Amniotic epithelial cell (primary cell): ENCODE measurements around the gene SERPINC1.
"Not testable (repeated sequence)": the region's sequence is repeated elsewhere in the genome, so short reads cannot be mapped to it uniquely, and the experiment has no call there.

Experiments used
- DNase-seq: peaks from one replicate; pipeline ENCODE4 v3.0.0-alpha.2; 2010; ENCODE audit warnings: low read depth

SERPINC1 gene

DNA sequence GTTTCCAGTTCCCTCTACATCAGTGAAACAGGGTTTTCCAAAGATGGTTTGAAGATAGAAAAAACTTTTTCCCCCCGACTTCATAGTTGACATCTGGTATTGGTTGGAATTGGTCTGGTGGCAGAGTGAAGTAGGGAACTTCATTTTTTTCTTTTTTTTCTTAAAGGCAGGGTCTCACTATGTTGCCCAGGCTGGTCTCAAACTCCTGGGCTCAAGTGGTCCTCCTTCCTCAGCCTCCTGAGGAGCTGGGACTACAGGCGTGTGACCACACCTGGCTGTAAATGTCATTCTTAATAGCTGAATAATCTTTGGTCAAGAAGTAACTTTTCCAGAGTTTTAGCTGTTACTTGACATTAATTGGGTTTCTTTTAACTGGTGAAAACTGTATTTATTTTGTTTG lies 27.2 kb downstream of the SERPINC1 start:
- DNase-seq, result no peak

DNA sequence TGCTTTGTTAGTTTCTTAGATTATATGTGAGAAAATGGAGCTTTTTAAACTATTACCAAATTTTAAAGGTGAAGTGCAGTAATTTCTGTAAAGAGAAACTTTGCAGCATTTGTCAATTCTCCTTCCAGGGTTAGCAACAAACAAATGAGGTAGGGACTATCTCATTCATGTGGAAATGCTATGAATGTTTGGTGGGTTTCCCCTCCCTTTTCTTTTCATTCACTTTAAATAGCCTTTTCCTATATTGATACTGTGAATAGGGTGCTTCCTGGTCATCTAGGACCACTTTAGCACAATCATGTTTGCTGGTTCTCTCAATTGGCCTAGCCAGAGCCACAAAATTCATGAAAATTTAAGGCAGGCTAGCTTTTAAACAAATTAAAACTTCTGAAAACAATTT lies 28.4 kb downstream of the SERPINC1 start:
- DNase-seq, result no peak

DNA sequence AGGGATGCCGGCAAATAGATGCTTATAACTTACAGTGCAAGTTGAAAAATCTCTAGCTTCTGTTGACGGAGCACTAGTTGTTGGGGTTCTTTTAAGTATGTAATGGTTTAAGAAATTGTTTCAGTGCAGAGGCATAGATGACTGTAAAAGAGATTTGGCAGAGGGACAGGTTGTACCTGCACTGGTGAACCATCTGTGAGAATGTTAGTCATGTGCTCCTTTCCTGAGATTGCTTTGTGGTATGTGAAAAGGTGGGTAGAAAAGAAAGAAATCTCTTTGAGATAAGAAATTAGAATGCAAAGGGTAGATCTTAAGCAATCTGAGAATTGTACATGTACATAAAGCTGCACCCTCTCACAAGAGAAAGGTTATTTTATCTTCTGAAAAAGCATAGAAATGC lies 29.5 kb downstream of the SERPINC1 start:
- DNase-seq, result no peak

DNA sequence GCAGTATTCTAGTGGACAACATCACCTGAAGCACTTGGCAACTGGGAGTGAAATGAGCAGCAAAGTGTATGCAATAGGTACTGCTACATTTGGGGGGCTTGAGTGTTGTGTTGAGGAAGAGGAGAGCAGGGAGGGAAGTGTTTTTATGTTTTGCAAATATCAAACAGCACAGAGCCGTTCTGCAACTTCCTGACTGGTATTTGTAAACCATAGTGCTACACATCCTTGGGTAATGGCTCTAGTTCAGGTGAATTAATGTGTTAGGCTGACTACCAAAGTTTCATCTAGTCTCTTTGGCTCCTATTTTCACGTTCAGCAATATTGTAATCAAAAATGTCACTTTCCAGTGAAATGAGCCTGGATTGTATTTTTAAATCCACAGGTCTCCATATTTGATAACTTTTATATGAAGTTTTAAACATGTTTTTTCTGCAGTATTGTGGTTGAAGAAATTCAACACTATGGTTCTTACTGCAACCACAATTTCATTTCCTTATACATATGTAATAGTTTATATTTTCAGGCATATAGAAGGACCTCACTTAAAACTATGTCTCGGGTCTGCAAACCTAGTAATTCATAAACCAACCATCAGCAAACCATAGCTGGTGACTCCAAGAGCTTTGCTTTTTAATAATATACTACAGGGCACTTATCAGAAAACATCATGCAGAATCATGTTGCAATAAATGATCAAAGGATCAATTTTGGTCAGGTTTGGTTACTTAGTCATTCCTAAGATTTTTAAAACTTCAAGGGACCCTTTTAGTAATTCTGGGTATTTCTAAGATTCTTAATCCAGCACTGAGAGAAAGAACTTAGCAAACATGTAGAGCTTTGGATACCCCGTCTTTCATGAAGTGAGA lies 30.1 kb downstream of the SERPINC1 start:
- no peak for DNase-seq

DNA sequence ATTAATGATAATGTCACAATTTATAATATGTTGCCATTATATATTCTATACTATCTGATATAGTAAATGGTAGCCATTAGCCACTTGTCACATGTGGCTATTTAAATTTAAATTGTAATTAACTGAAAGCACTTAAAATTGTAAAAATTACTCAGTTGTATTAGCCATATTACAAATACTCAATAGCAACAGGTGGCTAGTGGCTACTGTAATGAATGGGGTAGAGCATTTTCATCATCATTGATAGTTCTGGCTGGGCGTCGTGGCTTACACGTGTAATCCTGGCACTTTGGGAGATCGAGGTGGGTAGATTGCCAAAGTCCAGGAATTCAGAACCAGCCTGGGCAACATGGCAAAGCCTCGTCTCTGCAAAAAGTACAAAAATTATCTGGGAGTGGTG lies 32.4 kb downstream of the SERPINC1 start:
- DNase-seq, result no peak

DNA sequence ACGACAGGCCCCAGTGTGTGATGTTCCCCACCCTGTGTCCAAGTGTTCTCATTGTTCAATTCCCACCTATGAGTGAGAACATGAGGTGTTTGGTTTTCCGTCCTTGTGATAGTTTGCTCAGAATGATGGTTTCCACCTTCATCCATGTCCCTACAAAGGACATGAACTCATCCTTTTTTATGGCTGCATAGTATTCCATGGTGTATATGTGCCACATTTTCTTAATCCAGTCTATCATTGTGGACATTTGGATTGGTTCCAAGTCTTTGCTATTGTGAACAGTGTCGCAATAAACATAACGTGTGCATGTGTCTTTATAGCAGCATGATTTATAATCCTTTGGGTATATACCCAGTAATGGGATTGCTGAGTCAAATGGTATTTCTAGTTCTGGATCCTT lies 36.0 kb downstream of the SERPINC1 start:
- not testable (repeated sequence) for DNase-seq

DNA sequence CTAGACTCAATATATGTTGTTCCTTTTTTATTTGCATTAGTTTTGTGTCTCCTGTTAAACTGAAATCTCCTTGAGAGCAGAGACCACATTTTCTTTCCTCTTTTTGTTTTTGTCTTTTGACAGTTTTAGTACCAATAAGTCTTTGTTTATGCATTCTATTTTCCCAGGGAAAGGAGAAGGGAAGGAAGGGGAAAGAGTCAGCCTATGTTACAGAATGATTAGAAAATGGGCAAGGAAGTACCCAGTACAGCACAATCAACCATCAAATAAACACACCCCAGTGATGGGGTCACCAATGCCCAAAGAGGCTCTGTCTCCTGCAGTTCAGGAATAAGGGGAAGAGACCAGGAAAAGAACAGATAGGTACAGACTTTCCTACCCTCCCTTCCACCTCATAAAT lies 38.9 kb downstream of the SERPINC1 start:
- DNase-seq, result no peak

DNA sequence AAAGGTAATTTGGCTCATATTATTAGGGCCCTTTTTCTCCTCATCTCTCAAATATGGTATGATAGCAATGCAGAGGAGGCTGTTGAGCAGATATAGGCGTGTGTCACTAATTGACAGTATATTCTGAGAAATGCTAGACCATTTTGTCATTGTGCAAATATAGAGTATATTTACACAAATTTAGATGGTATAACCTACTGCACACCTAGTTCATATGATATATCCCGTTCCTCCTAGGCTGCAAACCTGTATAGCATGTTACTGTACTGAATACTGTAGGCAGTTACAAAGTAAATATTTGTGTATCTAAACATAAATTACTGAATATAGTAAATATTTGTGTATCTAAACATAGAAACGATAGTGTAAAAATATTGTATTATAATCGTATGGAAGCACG lies 40.4 kb downstream of the SERPINC1 start:
- no peak for DNase-seq

DNA sequence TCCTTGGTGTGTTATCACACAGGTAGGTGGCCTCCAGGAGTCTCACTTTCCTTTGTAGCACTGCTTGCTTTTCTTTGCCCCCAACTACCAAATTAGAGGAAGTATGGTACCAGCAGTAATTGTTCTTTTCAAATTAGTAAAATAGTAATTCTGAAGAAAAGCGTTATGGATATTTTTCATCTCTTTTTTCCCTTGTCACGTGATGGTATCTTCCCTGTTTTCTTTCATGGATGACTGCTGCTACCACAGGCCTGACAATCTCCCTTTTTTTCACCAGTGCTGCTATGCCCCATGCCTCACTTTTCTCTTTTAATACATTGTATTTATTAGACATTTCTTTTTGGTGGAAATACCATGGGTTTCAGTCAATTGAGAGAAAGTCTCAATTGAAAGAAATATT lies 45.6 kb downstream of the SERPINC1 start:
- no peak for DNase-seq

DNA sequence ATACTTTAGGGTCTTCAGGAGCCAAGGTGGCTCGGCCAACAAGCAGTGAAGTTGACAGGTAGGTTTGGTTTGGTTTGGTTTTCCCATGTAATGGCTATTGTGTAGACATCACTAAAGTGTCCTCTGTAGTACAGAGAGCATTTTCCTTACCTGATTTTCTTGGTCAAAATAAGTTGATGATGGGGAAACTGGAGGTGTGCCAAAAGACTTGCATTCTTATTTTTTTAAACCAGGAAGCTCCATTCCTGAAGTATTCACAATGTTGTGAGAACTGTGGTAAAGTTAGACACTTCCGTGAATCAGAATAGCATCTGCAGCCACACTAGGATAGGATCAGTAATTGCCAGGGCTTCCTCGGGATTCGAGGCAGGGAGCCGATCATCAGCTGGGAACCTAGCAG lies 46.0 kb downstream of the SERPINC1 start:
- no peak for DNase-seq

DNA sequence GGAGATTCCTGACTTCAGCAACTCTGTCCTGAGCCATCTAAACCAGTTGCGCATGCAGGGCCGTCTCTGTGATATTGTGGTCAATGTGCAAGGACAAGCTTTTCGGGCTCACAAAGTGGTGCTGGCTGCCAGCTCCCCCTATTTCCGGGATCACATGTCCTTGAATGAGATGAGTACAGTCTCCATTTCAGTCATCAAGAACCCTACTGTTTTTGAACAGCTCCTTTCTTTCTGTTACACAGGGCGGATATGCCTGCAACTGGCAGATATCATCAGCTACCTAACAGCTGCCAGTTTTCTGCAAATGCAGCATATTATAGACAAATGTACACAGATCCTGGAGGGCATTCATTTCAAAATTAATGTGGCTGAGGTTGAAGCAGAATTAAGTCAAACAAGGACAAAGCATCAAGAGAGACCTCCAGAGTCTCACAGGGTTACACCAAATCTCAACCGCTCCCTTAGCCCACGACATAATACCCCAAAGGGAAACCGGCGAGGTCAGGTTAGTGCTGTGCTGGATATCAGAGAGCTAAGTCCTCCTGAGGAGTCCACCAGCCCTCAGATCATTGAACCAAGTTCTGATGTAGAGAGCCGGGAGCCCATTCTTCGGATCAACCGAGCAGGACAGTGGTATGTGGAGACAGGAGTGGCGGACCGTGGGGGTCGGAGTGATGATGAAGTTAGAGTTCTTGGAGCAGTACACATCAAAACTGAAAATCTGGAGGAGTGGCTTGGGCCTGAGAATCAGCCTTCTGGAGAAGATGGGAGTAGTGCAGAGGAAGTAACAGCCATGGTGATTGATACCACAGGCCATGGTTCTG lies 46.7 kb downstream of the SERPINC1 start:
- no peak for DNase-seq

DNA sequence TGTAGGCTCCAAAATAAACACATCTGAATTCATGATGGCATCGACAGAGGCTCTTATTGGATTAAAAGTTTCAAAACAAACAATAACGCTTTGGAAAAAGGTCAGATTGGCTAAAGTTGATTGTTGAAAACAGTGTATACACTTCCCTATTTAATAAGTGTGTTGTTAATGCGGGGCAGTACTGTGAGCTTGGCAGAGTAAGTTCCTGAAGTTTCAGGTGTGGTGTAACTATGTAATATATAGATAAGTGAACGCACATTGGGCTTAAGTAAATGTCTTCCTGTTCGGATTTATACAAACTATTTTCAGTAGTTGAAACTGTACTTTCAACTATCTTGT lies 48.1 kb downstream of the SERPINC1 start:
- no peak for DNase-seq

DNA sequence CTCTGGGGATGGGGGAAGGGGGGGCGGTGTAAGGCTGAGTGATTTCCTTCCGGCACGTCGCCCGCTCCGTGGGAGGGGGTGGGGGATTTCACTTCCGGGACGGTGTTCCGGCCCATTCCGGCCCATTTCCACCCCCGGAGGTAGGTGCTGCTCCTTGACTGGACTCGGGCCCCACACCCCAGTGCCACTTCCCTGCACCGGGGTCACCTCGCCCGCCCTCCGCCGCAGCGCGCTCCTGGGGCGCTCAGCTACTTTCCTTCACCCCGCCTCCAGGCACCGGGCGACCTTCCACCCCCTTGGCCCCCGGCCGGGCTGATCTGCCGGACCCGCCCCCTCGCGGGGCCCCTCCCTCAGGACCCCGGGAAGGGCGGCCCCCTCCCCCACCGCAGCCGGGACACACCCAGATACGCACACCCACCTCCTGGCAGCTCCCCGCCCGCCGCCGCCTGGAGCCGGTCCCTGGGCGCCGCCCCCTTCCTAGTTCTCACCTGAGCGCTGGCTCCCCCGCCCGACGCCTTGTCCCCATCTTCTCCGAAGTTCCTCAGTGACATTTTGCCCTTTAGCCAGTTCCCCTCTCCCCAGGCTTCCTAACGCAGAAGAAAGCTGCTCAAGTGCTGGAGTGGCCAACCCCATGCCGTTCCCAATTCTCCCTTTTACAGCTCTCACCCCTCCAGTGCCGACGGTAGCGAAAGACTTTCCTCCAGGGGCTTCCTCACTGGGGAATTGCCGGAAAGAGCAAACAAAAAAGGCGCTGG lies 48.7 kb downstream of the SERPINC1 start, which contains the start of gene ZBTB37:
Gene ZBTB37, plus strand, starts transcription at position 115 of the 755 bp plus-strand sequence. CDS start 1,846 bp downstream, outside the sequence.
- peak; percentile 37 for DNase-seq

DNA sequence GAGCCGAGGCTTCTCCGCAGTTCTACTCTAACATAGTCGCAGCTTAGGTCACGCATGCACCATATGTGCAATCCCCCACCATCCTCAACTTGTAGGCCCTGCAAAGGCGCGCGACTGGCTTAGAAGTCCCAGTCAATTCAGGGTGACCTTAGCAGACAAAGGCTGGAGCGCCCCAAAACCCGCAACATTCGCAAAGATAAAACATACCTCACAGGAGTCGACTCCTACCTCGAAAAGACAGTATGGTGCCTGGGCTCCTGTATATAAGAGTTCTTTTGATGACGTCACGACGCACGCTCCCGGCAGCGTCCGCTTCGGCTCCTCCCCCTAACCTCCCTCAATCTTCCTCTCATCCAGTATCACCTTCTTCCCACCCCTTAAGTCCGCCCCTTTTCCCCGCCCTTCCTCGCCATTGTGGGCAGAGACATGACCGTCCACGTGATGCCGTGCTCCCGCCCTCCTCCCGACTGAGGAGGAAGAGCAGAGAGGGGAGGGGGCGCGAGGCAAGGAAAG lies 49.3 kb downstream of the SERPINC1 start, which contains the start of gene GAS5:
Gene GAS5, minus strand, starts transcription at position 237 of the 513 bp plus-strand sequence.
- DNase-seq, result peak; percentile 99

DNA sequence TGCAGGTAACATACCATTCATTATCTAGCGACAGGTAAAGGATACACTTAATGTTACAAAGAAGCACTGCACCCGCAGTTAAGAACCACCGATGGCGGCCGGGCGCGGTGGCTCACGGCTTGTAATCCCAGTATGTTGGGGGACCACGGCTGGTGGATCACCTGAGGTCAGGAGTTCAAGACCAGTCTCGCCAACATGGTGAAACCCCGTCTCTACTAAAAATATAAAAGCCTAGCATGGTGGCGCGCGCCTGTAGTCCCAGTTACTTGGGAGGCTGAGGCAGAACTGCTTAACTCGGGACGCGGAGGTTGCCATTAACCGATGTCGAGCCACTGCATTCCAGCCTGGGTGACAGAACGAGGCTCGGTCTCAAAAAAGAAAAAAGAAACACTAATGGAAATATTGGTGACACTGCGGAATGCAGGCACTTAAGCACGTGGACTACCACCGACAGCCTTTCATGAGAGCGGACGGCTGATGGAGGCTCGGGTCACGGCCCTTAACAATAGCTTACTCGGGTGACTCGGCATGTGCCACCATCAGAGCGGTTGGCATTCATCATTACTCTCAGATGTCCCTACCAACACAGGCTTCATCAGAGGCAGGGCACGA lies 49.9 kb downstream of the SERPINC1 start:
- DNase-seq, result peak; percentile 28

DNA sequence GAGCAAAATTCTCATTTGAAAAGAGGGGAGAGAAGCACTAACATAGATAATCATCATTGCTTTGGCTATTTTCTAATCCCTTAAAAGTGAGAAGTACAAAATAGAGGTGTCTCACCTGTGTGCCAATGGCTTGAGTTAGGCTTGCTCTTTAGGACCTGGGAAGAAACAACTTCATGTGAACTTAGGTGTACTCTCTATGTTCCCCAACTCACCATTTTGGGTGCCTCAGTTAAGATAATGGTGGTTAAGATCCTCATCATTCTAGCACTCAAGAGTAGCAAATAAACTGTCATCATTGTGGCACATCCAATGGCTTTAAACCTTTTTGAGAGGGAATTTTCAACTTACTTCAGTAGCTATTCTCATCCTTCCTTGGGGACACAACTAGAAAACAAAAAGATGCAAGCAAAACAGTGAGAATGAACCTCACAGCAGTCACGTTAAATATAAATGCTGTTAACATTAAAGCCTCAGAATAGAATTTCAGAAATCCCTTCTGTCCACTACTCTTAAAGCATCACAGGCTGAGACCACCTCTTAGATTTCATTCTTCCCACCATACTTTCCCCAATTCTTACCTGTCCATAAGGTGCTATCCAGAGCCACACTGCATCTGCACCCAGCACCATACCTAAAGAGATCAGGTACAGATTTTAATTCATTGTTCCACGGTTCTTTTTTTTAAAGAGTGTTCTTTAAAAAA lies 50.6 kb downstream of the SERPINC1 start:
- no peak for DNase-seq

DNA sequence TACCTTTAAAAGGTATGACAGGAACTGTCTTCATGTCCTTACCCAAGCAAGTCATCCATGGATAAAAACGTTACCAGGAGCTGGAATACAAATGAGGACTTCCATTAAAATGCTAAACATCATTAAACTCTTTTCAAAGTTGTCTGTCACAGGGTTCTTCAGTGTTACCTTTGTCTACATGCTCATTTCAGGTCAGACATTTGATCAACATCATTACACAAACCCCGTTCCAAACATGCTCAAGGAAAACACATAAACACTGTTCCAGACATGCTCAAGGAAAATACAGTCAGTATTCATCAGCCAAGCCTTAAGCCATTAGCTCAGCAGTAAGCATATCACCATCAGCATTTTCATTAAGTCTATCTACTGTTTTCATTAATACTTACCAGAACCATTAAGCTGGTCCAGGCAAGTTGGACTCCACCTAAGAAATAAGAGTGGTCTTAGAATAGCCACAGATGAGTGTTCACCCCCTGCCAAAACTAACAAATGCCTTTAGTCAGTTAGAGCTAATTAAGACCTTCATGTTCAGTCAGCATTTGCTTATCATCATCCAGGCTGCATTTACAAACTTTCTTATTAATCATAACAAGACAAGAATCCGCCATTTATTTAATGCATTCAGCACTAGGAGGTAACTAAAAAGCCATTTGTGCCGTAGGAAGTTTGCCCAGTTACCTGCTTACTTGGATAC lies 51.5 kb downstream of the SERPINC1 start:
- no peak for DNase-seq

DNA sequence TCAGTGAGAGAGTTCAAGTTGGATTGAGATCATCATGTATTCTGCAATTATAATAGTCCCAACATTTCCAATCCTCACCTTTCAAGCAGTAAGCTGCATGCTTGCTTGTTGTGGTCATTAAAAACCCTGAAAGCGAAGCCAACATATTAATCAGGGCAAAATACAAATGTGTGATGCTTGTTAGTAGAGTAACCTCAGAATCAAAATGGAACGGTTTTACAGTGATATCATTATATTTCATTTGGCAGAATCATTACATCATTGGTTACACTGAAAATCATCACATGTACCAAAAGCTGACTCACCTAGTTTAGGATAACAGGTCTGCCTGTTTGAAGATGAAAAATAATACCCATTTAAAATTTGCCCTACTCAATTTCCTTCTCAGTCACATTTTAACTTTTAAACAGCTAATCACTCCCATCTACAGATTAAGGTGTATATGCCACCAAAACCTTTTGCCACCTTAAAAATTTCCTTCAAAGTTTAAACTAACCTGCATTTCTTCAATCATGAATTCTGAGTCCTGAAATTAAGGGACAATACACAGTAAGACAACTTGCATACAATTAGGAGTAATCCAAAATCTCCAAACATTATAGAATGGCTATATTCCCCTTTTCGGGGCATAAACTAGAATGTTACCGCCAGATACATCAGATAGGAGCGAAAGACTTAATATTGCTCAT lies 52.8 kb downstream of the SERPINC1 start:
- DNase-seq, result peak; percentile 50

DNA sequence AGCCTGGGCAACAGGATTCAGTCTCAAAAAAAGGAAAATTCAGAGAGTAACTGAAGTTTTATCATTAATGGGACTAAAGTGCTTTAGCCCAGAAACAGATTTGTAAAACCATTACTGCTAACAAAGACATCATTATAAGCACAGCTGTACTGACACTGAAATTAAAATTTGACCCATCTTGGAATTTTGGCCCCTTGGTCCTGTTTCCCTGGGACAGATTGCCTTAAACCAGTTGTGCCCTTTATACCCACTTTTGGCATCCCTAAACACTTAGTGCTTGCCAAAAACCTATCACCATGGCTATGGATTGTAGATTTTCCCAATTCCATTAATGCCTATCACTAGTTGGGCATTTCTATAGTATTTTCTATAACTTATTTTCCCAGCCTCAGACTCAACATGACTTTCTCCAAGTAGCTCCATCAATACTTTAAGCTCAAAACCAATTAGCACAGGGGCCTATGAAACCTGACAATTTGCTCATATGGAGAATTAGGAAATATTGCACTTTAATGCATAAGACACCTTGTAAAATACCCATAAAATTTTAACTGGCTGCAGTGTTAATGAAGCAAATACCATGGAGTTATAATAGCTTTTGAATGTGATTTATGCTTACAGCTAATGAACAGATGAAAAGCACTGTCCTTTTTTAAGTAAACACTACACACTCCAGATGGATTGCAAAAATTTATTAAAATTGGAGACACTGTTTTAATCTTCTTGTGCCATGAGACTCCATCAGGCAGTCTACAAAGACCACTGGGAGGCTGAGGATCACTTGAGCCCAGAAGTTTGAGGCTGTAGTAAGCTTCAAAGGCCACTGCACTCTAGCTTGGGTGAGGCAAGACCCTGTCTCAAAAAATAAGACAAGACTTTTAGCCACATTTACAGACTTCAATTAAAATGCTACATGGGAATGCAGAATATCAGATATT lies 53.6 kb downstream of the SERPINC1 start:
- DNase-seq, result no peak
